ENCODE results near the gene OAS1. TPM values are rescaled to one million over a fixed set of nuclear protein-coding genes. Genes with fewer than 3 reads are reported as not detected.

OAS1 gene
- total and polyA plus RNA-seq, 2 of the 8 experiments (the other 6 are each of a cell fraction or from before 2014, with no cell fraction given) = 0.23 TPM; not detected in 1

- no peak for TF ChIP-seq CHD7 (IDR thresholded peaks at IDR 0.05; ENCODE audit: insufficient replicate concordance, low read length)
These were observed 5.5 kb upstream of the OAS1 start (continued) for GRCh38 chr12:112901271-112901670.
